ENCODE results near the gene ZNF814. TPM values are rescaled to one million over a fixed set of nuclear protein-coding genes. Genes with fewer than 3 reads are reported as not detected.
A peak's percentile ranks its signal among the peaks of the same experiment; 100 is the strongest.
"Not testable (repeated sequence)": the region's sequence is repeated elsewhere in the genome, so short reads cannot be mapped to it uniquely, and the experiment has no call there.

ZNF814 gene
- 53.7 to 60.4 TPM (median 56.2 TPM) in 3 replicates for total RNA-seq

DNA sequence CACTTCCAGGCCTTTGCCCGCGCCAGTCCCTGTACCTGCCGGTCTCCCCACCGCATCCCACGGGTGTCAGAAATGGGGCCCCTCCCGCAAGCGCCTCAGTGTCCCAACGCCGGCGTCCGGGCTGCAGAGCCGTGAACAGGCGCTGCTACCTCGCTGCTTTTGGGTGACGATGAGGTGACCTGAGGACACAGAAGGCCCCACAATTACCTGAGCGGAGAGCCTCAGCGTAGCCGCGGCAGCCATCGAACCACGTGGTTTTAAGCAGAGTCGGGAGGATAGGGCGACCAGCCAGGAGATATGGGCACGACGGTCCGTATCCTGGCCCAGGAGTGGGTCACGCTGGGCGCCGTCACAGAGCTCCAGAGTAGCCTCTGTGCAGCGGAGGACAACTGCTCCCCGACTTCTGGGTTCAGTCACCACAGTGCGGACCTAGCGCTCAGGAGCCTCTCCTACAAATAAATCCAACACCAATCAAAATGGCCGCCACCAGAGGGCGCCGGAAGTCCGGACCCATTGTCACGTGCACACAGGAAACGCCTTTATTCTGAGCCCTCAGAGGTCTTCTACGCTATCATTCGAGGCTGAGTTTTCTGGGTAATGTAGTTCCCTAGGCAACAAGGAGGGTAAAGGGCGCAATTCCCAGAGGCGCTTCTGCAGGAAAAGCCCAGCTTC lies at the start of gene ZNF814:
Gene ZNF814 (minus strand): TSS at position 478 of the 672 bp plus-strand sequence. CDS start 235 bp downstream, at position 243.
- DNase-seq (ENCODE audit: low spot score in 2 of 2, unreplicated experiment in 2 of 2) = peak; percentile 53 to 87
- Mint-ChIP-seq H3K27me3 (ENCODE audit: low read depth) (no peaks in the 10 kb centered on the region), H3K9me3 (peaks cover 21% of the 10 kb centered on the region), H3K36me3 (peaks cover 48% of the 10 kb centered on the region), H3K4me1 (peaks cover 27% of the 10 kb centered on the region), H3K4me3 (peak within 1 kb of the TSS; percentile 84), H3K27ac (peak within 1 kb of the TSS; percentile 88)
- TF ChIP-seq, protein P1, sequence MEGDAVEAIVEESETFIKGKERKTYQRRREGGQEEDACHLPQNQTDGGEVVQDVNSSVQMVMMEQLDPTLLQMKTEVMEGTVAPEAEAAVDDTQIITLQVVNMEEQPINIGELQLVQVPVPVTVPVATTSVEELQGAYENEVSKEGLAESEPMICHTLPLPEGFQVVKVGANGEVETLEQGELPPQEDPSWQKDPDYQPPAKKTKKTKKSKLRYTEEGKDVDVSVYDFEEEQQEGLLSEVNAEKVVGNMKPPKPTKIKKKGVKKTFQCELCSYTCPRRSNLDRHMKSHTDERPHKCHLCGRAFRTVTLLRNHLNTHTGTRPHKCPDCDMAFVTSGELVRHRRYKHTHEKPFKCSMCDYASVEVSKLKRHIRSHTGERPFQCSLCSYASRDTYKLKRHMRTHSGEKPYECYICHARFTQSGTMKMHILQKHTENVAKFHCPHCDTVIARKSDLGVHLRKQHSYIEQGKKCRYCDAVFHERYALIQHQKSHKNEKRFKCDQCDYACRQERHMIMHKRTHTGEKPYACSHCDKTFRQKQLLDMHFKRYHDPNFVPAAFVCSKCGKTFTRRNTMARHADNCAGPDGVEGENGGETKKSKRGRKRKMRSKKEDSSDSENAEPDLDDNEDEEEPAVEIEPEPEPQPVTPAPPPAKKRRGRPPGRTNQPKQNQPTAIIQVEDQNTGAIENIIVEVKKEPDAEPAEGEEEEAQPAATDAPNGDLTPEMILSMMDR (IDR thresholded peaks at IDR 0.05; ENCODE audit: unreplicated experiment) = peak; percentile 57

DNA sequence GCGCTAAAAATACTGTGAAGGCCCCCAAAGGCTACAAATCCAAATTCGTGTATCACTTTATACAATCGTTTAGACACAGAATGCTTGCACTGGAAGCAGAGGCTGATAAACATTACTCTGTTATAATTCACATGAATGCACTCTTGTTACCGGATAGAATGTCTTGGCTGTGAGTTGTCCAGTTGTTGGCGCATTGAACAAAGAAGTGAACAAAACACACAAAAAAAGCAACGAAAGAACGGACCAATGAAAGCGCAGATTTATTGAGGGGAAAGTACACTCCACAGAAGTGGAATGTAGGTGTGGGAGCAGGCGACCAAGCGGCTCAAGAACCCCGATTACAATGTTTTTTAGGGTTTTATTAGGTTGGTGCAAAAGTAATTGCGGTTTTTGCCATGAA lies 46.9 kb upstream of the ZNF814 start:
- Mint-ChIP-seq H3K4me3 (peak overlapping the region; percentile 98), H3K4me1 (peaks cover 10% of the 10 kb centered on the region), H3K36me3 (peaks cover 75% of the 10 kb centered on the region), H3K27ac (no peak overlapping the region), H3K27me3 (ENCODE audit: low read depth) (no peaks in the 10 kb centered on the region), H3K9me3 (peaks cover 54% of the 10 kb centered on the region)
- DNase-seq (ENCODE audit: low spot score in 2 of 2, unreplicated experiment in 2 of 2) = no peak
- TF ChIP-seq, protein P1 (IDR thresholded peaks at IDR 0.05; ENCODE audit: unreplicated experiment) = no peak

DNA sequence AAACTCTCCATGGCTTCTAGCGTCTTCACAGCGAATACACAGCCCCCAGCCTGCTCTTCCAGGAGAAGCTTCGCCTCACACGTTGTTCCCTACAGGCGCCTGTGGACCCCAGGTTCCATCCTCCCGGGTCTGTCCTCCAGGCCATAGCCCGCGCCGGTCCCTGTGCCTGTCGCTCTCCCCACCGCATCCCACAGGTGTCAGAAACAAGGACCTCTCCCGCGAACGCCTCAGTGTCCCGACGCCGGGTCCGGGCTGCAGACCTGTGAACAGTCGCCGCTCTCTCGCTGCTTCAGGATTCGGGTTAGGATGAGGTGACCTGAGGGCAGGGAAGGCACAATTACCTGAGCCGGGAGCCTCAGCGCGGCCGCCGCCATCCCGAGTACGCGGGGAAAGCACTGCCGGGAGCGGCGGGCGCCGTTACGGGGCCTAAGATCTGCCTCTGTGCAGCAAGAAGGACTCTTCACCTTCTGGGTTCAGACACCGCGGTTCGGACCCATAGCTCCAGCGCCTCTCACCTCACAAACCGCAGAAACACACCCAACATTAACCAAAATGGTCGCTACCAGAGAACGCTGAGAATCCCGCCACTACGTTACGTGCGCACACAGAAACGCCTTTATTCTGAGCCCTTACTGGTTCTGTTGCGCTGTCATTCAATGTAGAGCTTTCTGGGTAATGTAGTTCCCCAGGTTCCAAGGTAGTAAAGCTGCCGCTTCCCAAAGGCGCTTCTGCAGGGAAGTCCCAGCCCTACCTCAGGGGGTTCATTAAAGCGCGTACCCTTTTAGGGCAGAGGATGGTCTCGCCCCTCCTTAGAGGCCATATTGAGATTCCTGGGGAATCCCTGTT lies 46.2 kb upstream of the ZNF814 start, which contains the start of gene ZNF418:
Gene ZNF418 (minus strand): TSS at position 583 of the 846 bp plus-strand sequence. CDS start 1,580 bp downstream, outside the sequence.
- Mint-ChIP-seq H3K36me3 (peaks cover 78% of the 10 kb centered on the region), H3K27ac (peak within 1 kb of the TSS; percentile 94), H3K27me3 (ENCODE audit: low read depth) (no peaks in the 10 kb centered on the region), H3K4me1 (peaks cover 10% of the 10 kb centered on the region), H3K4me3 (peak within 1 kb of the TSS; percentile 98), H3K9me3 (peaks cover 60% of the 10 kb centered on the region)
- TF ChIP-seq, protein P1 (IDR thresholded peaks at IDR 0.05; ENCODE audit: unreplicated experiment) = no peak
- peak in 1 of 2 experiments; percentile 60 for DNase-seq (ENCODE audit: low spot score in 2 of 2, unreplicated experiment in 2 of 2)

DNA sequence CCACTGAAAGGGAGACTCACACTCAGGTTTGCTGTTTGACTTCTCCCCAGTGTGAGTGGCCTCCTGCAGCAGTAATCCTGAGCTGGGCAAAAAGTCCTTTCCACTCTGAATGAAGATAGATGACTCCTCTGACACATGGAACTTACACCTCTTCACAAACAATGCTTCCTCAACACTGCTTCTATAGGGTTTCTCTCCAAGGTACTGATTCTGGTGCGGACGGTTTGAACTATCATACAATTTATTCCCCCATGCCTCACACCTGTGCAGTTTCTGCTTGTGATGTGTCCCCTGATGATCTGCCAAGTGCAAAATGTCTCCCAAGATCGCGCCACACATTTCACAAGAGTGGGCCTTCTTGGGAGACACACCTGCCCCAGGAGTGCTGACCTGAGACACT lies 38.8 kb upstream of the ZNF814 start:
- H3K27me3 Mint-ChIP-seq (ENCODE audit: low read depth) = no peaks in the 10 kb centered on the region
- TF ChIP-seq, protein P1 (IDR thresholded peaks at IDR 0.05; ENCODE audit: unreplicated experiment) = no peak
- H3K9me3 Mint-ChIP-seq = peaks cover 64% of the 10 kb centered on the region
- no peak overlapping the region for H3K27ac Mint-ChIP-seq
- no peak for DNase-seq (ENCODE audit: low spot score in 2 of 2, unreplicated experiment in 2 of 2)
- no peak overlapping the region for H3K4me3 Mint-ChIP-seq
- peaks cover 90% of the 10 kb centered on the region for H3K36me3 Mint-ChIP-seq
- no peaks in the 10 kb centered on the region for H3K4me1 Mint-ChIP-seq

DNA sequence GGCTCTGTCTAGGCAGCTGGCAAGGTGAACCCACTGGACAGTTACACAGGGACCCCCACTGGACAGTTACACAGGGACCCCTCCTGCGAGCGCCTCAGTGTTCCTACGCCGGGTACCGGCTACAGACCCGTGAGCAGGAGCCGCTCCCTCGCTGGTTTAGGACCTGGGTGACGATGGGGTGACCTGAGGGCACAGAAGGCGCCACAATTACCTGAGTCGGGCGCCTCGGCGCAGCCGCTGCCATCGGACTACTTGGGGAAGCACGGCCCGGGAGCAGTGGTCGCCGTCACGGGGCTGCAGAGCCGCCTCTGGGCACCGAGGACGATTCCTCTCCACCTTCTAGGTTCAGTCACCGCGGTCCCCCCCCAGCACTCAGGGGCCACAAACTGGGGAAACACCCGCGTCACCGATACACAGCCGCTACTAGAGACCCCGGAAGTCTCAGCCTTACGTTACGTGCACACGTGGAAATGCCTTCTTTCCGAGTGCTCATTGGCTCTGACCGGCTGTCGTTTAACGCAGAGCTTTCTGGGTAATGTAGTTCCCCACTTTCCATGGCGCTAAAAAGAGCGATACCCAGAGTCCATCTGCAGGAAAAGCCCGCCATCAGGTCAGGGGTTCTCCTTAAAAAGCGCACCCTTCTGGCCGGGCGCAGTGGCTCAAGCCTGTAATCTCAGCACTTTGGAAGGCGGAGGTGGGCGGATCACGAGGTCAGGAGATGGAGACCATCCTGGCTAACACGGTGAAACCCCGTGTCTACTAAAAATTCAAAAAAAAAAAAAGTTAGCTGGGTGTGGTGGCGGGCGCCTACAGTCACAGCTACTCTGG lies 27.5 kb upstream of the ZNF814 start, which contains the start of gene ZNF417:
Gene ZNF417 (minus strand): TSS at position 425 of the 828 bp plus-strand sequence. CDS start 181 bp downstream, at position 244.
- not testable (repeated sequence) for H3K9me3 Mint-ChIP-seq; H3K27me3 Mint-ChIP-seq (ENCODE audit: low read depth)
- peak; percentile 59 to 76 for DNase-seq (ENCODE audit: low spot score in 2 of 2, unreplicated experiment in 2 of 2)
- Mint-ChIP-seq H3K4me1 (peaks cover 17% of the 10 kb centered on the region), H3K36me3 (peaks cover 38% of the 10 kb centered on the region), H3K27ac (peak within 1 kb of the TSS; percentile 97), H3K4me3 (peak within 1 kb of the TSS; percentile 94)

Data from mesothelial cell of epicardium (in vitro differentiated cells).